Cardiac septum (tissue), 1 donor: Measurements from ENCODE around the gene FOXD4L5. TPM values are rescaled to one million over a fixed set of nuclear protein-coding genes. Genes with fewer than 3 reads are reported as not detected.
A peak's percentile ranks its signal among the peaks of the same experiment; 100 is the strongest.
"Not testable (repeated sequence)": the region's sequence is repeated elsewhere in the genome, so short reads cannot be mapped to it uniquely, and the experiment has no call there.

ENCODE experiments used
- DNase-seq: peaks from one replicate; pipeline ENCODE4 v3.0.0-alpha.2; 2020; ENCODE audit warnings: low spot score
- intact Hi-C: fragments of 100-400 bp; cut with DNase I; formaldehyde crosslinking; loops from one replicate; pipeline ENCODE4 v1.14.0; 2022
- long read RNA-seq: library from polyadenylated mRNA; unstranded; transcript quantifications from one replicate; pipeline ENCODE4 v2.0.0, GENCODE V29; 2021
- total RNA-seq: library from RNA; stranded (reverse); fragmentation: NEBNext Ultra II Directional; extraction: Animal tissue kit (Norgen Biotek cat#: 25700); gene quantifications from one replicate; pipeline ENCODE4 v1.2.1, GENCODE V29; 2021
- donor health status: DM: no; HTN: no; CAD: no.

Gene FOXD4L5
- total RNA-seq: 0.11 TPM
- long read RNA-seq: 0 reads

- DNase-seq, intact Hi-C loops: not testable (repeated sequence)
Observed at GRCh38 chr9:65285109-65285508, at the start of gene FOXD4L5. TSS of gene FOXD4L5 (minus strand) at chr9:65285209. CDS start at chr9:65284377, 832 bp downstream.

- peak; percentile 33 for DNase-seq
- intact Hi-C loops: not testable (repeated sequence)
Observed at GRCh38 chr9:65283943-65284342, 1.1 kb downstream of the FOXD4L5 start.

GRCh38 chr9:65282976-65283375 is 2.0 kb downstream of the FOXD4L5 start:
- DNase-seq, intact Hi-C loops: not testable (repeated sequence)
